Measurements from ENCODE around the gene TERC.

DNA sequence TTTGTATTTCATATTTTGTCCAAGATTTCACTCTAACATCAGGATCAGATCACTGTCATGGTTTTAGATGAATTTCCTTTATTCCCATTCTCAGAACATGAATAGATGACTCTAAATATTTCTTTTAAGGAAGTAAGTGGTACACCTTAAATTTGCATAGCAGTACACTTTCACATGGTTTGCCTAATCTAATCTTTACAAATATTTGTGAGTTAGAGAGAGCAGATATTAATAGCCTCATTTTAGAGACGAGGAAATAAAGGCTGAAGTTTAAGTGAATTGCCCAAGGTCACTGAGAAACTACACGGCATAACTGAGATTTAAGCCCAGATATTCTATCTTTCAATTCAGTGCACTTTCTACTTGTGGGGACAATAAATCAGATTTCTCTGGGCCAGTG, 14.2 kb downstream of the TERC start:
- TF ChIP-seq, protein P1, sequence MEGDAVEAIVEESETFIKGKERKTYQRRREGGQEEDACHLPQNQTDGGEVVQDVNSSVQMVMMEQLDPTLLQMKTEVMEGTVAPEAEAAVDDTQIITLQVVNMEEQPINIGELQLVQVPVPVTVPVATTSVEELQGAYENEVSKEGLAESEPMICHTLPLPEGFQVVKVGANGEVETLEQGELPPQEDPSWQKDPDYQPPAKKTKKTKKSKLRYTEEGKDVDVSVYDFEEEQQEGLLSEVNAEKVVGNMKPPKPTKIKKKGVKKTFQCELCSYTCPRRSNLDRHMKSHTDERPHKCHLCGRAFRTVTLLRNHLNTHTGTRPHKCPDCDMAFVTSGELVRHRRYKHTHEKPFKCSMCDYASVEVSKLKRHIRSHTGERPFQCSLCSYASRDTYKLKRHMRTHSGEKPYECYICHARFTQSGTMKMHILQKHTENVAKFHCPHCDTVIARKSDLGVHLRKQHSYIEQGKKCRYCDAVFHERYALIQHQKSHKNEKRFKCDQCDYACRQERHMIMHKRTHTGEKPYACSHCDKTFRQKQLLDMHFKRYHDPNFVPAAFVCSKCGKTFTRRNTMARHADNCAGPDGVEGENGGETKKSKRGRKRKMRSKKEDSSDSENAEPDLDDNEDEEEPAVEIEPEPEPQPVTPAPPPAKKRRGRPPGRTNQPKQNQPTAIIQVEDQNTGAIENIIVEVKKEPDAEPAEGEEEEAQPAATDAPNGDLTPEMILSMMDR (IDR thresholded peaks at IDR 0.05; ENCODE audit: low read depth, low read length, poor library complexity, severe bottlenecking): no peak
- TF ChIP-seq EZH2phosphoT487 (IDR thresholded peaks at IDR 0.05; ENCODE audit: borderline replicate concordance, low read length): no peak
